H9 (cell line): ENCODE results near the gene NFU1. TPM values are rescaled to one million over a fixed set of nuclear protein-coding genes. Genes with fewer than 3 reads are reported as not detected.

Source experiments
- DNase-seq: peaks from one replicate; pipeline ENCODE4 v3.0.0-alpha.2; 2017
- H2AFZ ChIP-seq: one replicate; pipeline ENCODE4 v1.6.1; 2013; ENCODE audit warnings: mild to moderate bottlenecking, low read length, control low read depth, moderate library complexity
- H2AK5ac ChIP-seq: 2 replicates; pipeline ENCODE4 v1.6.1; 2013; ENCODE audit warnings: low read length, control low read depth, mixed read lengths; ENCODE audit not compliant: insufficient read length
- H2BK120ac ChIP-seq: one replicate; pipeline ENCODE4 v1.6.1; 2013; ENCODE audit warnings: low read depth, mild to moderate bottlenecking, low read length, control low read depth, inconsistent platforms; ENCODE audit not compliant: poor library complexity, severe bottlenecking
- H2BK12ac ChIP-seq: 2 replicates; pipeline ENCODE4 v1.6.1; 2013; ENCODE audit warnings: low read length, control low read depth, mixed read lengths, low read depth; ENCODE audit not compliant: insufficient read length
- H2BK15ac ChIP-seq: 2 replicates; pipeline ENCODE4 v1.6.1; 2013; ENCODE audit warnings: low read depth, low read length, control low read depth
- H2BK20ac ChIP-seq: one replicate; pipeline ENCODE4 v1.6.1; 2013; ENCODE audit warnings: low read depth, mild to moderate bottlenecking, low read length, control low read depth, inconsistent platforms; ENCODE audit not compliant: poor library complexity, severe bottlenecking
- H2BK5ac ChIP-seq: 2 replicates; pipeline ENCODE4 v1.6.1; 2013; ENCODE audit warnings: low read length, control low read depth, mixed read lengths; ENCODE audit not compliant: insufficient read length
- H3K14ac ChIP-seq: 2 replicates; pipeline ENCODE4 v1.6.1; 2013; ENCODE audit warnings: low read length, control low read depth; ENCODE audit not compliant: insufficient read depth
- H3K18ac ChIP-seq: 2 replicates; pipeline ENCODE4 v1.6.1; 2013; ENCODE audit warnings: low read depth, mild to moderate bottlenecking, mixed read lengths, low read length, control low read depth; ENCODE audit not compliant: insufficient read length
- H3K23ac ChIP-seq: 2 replicates; pipeline ENCODE4 v1.6.1; 2013; ENCODE audit warnings: low read length, control low read depth, mixed read lengths, low read depth; ENCODE audit not compliant: insufficient read length
- H3K23me2 ChIP-seq: 2 replicates; pipeline ENCODE4 v1.6.1; 2013; ENCODE audit warnings: low read depth, mild to moderate bottlenecking, mixed read lengths, low read length, control low read depth; ENCODE audit not compliant: insufficient read length, poor library complexity, severe bottlenecking
- H3K27ac ChIP-seq: 2 replicates; pipeline ENCODE4 v1.5.1; 2013; ENCODE audit warnings: low read length, control low read depth, mixed read lengths, low read depth; ENCODE audit not compliant: insufficient read length
- H3K27me3 ChIP-seq: 2 replicates; pipeline ENCODE4 v1.6.1; 2013; ENCODE audit warnings: low read length, control low read depth, inconsistent platforms; ENCODE audit not compliant: insufficient read depth
- H3K4ac ChIP-seq: 2 replicates; pipeline ENCODE4 v1.6.1; 2013; ENCODE audit warnings: low read depth, mild to moderate bottlenecking, control low read depth, inconsistent platforms, low read length, moderate library complexity
- H3K4me1 ChIP-seq: 2 replicates; pipeline ENCODE4 v1.6.1; 2013; ENCODE audit warnings: low read length, control low read depth, inconsistent platforms; ENCODE audit not compliant: insufficient read depth
- H3K4me2 ChIP-seq: 2 replicates; pipeline ENCODE4 v1.6.1; 2013; ENCODE audit warnings: low read length, control low read depth, mixed read lengths; ENCODE audit not compliant: insufficient read length, insufficient read depth
- H3K56ac ChIP-seq: 2 replicates; pipeline ENCODE4 v1.6.1; 2013; ENCODE audit warnings: low read depth, mild to moderate bottlenecking, mixed read lengths, low read length, control low read depth; ENCODE audit not compliant: insufficient read length
- H3K79me1 ChIP-seq: 2 replicates; pipeline ENCODE4 v1.6.1; 2013; ENCODE audit warnings: low read depth, mild to moderate bottlenecking, moderate library complexity, low read length, control low read depth, inconsistent platforms; ENCODE audit not compliant: insufficient read depth, poor library complexity, severe bottlenecking
- H3K79me2 ChIP-seq: 2 replicates; pipeline ENCODE4 v1.6.1; 2013; ENCODE audit warnings: low read length, control low read depth, inconsistent platforms; ENCODE audit not compliant: insufficient read depth
- H3K9ac ChIP-seq: 2 replicates; pipeline ENCODE4 v1.6.1; 2013; ENCODE audit warnings: low read length, control low read depth, mixed read lengths; ENCODE audit not compliant: insufficient read length; ENCODE audit errors: extremely low read depth
- H3K9me3 ChIP-seq: one replicate; pipeline ENCODE4 v1.6.1; 2013; ENCODE audit warnings: low read depth, low read length, inconsistent platforms; ENCODE audit not compliant: control insufficient read depth
- H3T11ph ChIP-seq: one replicate; pipeline ENCODE4 v1.6.1; 2013; ENCODE audit warnings: mild to moderate bottlenecking, low read length, control low read depth, inconsistent platforms
- H4K20me1 ChIP-seq: one replicate; pipeline ENCODE4 v1.6.1; 2013; ENCODE audit not compliant: control insufficient read depth, insufficient read length, insufficient read depth
- H4K5ac ChIP-seq: 2 replicates; pipeline ENCODE4 v1.6.1; 2013; ENCODE audit warnings: low read depth, mild to moderate bottlenecking, mixed read lengths, low read length, control low read depth; ENCODE audit not compliant: insufficient read length
- H4K8ac ChIP-seq: replicated peaks from 2 replicates; pipeline ENCODE4 v1.6.1; 2013; ENCODE audit warnings: low read length, control low read depth, mixed read lengths, low read depth; ENCODE audit not compliant: insufficient read length
- H4K91ac ChIP-seq: 2 replicates; pipeline ENCODE4 v1.6.1; 2013; ENCODE audit warnings: low read depth, mild to moderate bottlenecking, moderate library complexity, mixed read lengths, low read length, control low read depth; ENCODE audit not compliant: insufficient read length
- H3K27ac Mint-ChIP-seq, 3 experiments: 2 replicates in 2 of 3; 3 replicates in 1 of 3; pipeline ENCODE4 v1.8.0; 2020 to 2021; ENCODE audit warnings: mixed read lengths in 3 of 3, mild to moderate bottlenecking in 1 of 3, moderate library complexity in 1 of 3
- H3K27me3 Mint-ChIP-seq: 2 replicates; pipeline ENCODE4 v1.8.0; 2021; ENCODE audit warnings: low read depth, mild to moderate bottlenecking, moderate library complexity, mixed read lengths
- H3K36me3 Mint-ChIP-seq, 3 experiments: 2 replicates in 2 of 3; 3 replicates in 1 of 3; pipeline ENCODE4 v1.8.0; 2020 to 2021; ENCODE audit warnings: low read depth in 3 of 3, mixed read lengths in 3 of 3; ENCODE audit not compliant: insufficient read depth in 1 of 3
- H3K4me1 Mint-ChIP-seq, 2 experiments: 2 replicates each; pipeline ENCODE4 v1.8.0; 2020; ENCODE audit warnings: mixed read lengths in 2 of 2
- H3K4me3 Mint-ChIP-seq, 2 experiments: 2 replicates in 1 of 2; 3 replicates in 1 of 2; pipeline ENCODE4 v1.8.0; 2020 to 2021; ENCODE audit warnings: mild to moderate bottlenecking in 2 of 2, mixed read lengths in 2 of 2, moderate library complexity in 1 of 2
- H3K9me3 Mint-ChIP-seq, 2 experiments: 2 replicates in 1 of 2; 3 replicates in 1 of 2; pipeline ENCODE4 v1.8.0; 2020; ENCODE audit warnings: mild to moderate bottlenecking in 2 of 2, mixed read lengths in 2 of 2, moderate library complexity in 1 of 2
- WGBS: extraction: QIAGEN DNeasy Blood & Tissue Kit; methylation state at CpG from one replicate; pipeline ENCODE4 v1.1.7; 2013; ENCODE audit warnings: missing lambda C conversion rate, low lambda C conversion rate, mixed read lengths; ENCODE audit not compliant: insufficient read length; ENCODE audit errors: extremely low coverage; 5-methylcytosine and 5-hydroxymethylcytosine counted together
- total RNA-seq: library from RNA; stranded (reverse); gene quantifications from 2 replicates; pipeline ENCODE4 v1.2.1, GENCODE V29; 2021
- TF ChIP-seq, protein P1 (sequence below): fragments of 200-600 bp; sonication (generic); conservative IDR thresholded peaks from 3 replicates; pipeline ENCODE4 v1.8.0; 2021; ENCODE audit warnings: antibody characterized with exemption, mild to moderate bottlenecking

The NFU1 gene
- total RNA-seq, 1 experiment from 2014 or later, result 61.4 TPM

DNA sequence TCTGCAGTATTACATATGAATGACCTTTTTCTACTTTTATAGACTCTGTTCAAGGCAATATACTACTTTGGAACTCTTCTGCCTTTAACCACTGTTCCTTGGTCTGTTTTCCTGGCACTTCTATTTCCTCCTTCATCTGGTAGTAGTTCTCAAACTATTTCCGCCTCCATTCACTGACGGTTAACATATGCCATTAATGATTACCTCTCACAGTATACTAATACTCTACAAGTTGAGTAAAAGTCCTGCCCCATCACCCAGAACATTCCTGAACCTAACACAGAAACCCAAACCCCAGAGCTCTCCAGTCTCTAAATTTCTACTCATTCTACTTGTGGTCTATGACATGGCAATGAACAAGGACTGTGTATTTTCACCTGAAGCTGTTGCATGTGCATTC, 54.7 kb downstream of the NFU1 start:
- Histone ChIP-seq H3K4ac (no peak overlapping the region), H3K23ac (no peak overlapping the region), H2BK12ac (no peak overlapping the region), H3K56ac (no peak overlapping the region), H3K27ac (no peak overlapping the region), H2BK5ac (no peak overlapping the region), H3K14ac (no peak overlapping the region), H4K5ac (no peak overlapping the region), H3K18ac (no peak overlapping the region), H2AK5ac (no peak overlapping the region), H3K4me1 (no peaks in the 10 kb centered on the region), H4K8ac (no peak overlapping the region), H3K79me1 (peaks cover 3% of the 10 kb centered on the region), H2BK120ac (no peak overlapping the region), H3K9me3 (no peaks in the 10 kb centered on the region), H2BK15ac (no peak overlapping the region), H2BK20ac (no peak overlapping the region), H3K27me3 (no peaks in the 10 kb centered on the region), H2AFZ (no peak overlapping the region), H4K20me1 (no peaks in the 10 kb centered on the region), H3K23me2 (peaks cover 3% of the 10 kb centered on the region), H3K9ac (no peak overlapping the region), H4K91ac (no peak overlapping the region), H3K79me2 (peaks cover 5% of the 10 kb centered on the region; the same call in 1 of the 2 replicates), H3K4me2 (no peak overlapping the region), H3T11ph (no peak overlapping the region)
- peak overlapping the region in 2 of 3 experiments; percentile 1 to 28; a peak in 3 of 7 replicates for H3K27ac Mint-ChIP-seq
- no peaks in the 10 kb centered on the region for H3K27me3 Mint-ChIP-seq
- peaks cover 2 to 13% (median 8%) of the 10 kb centered on the region in 3 experiments; a peak in 5 of 7 replicates for H3K36me3 Mint-ChIP-seq
- H3K4me1 Mint-ChIP-seq, result peaks cover 17 to 25% of the 10 kb centered on the region in 2 experiments
- WGBS, result no CpG with 5 or more reads among the region's 2 CpGs
- no peak for DNase-seq
- H3K4me3 Mint-ChIP-seq, result no peak overlapping the region
- TF ChIP-seq, protein P1, sequence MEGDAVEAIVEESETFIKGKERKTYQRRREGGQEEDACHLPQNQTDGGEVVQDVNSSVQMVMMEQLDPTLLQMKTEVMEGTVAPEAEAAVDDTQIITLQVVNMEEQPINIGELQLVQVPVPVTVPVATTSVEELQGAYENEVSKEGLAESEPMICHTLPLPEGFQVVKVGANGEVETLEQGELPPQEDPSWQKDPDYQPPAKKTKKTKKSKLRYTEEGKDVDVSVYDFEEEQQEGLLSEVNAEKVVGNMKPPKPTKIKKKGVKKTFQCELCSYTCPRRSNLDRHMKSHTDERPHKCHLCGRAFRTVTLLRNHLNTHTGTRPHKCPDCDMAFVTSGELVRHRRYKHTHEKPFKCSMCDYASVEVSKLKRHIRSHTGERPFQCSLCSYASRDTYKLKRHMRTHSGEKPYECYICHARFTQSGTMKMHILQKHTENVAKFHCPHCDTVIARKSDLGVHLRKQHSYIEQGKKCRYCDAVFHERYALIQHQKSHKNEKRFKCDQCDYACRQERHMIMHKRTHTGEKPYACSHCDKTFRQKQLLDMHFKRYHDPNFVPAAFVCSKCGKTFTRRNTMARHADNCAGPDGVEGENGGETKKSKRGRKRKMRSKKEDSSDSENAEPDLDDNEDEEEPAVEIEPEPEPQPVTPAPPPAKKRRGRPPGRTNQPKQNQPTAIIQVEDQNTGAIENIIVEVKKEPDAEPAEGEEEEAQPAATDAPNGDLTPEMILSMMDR, result no peak
- H3K9me3 Mint-ChIP-seq, result no peaks in the 10 kb centered on the region
